NCI-H146 treated with DMSO at 0.1 percent for 48 hours (cell line): ENCODE results near the gene CFAP251.

Experiments used
- DNase-seq: peaks from one replicate; lab custom pipeline; 2025; ENCODE audit not compliant: unreplicated experiment; lab: John Stamatoyannopoulos, UW

The CFAP251 gene

DNA sequence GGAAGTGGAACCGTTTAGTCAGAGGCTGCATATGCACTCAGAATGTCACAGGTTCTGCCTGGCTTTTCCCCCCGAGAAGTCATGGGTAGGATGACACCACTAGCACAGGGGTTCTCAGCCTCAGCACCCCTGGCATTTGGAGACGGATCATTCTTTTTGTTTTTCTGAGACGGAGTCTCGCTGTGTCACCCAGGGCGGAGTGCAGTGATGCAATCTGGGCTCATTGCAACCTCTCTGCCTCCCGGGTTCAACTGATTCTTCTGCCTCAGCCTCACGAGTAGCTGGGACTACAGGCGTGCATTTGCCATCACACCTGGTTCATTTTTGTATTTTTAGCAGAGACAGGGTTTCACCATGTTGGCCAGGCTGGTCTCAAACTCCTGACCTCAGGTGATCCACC lies 131.4 kb downstream of the CFAP251 start:
- no peak for DNase-seq

GRCh38 chr12:122050706-122051105 lies 132.3 kb downstream of the CFAP251 start:
- DNase-seq, result no peak

GRCh38 chr12:122051231-122051876 lies 133.0 kb downstream of the CFAP251 start:
- DNase-seq, result no peak

DNA sequence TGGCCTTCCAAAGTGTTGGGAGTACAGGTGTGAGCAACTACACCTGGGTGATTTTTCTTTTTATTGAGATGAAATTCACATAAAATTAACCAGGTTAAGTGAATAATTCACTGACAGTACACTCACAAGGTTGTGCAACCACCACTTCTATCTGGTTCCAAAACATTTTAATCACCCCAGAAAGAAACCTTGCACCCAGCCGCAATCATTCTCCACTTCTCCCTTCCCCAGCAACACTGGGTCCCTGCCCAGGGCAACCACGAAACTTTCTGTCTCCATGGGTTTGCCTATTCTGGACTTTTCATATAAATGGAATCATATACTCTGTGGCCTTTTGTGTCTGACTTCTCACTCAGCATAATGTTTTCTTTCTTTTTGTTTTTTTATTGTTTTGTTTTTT lies 133.9 kb downstream of the CFAP251 start:
- no peak for DNase-seq
